H1 (cell line): ENCODE data around the gene FA2H. TPM values are rescaled to one million over a fixed set of nuclear protein-coding genes. Genes with fewer than 3 reads are reported as not detected.
A peak's percentile ranks its signal among the peaks of the same experiment; 100 is the strongest.

Experiments
- CHD7 ChIP-seq: fragments of 300-600 bp; sonication (generic); IDR thresholded peaks from 2 replicates; pipeline ENCODE4 v1.7.1; 2012; ENCODE audit warnings: low read length, moderate library complexity, mild to moderate bottlenecking, inconsistent platforms; ENCODE audit not compliant: insufficient replicate concordance
- KDM1A ChIP-seq: fragments of 200-600, 300-600 bp; sonication (generic); IDR thresholded peaks from 2 replicates; pipeline ENCODE4 v1.7.1; 2016; ENCODE audit warnings: mild to moderate bottlenecking, low read length, borderline replicate concordance
- POLR2AphosphoS5 ChIP-seq: IDR thresholded peaks from 2 replicates; pipeline ENCODE4 v1.6.1; 2011; ENCODE audit warnings: low read depth, low read length
- RBBP5 ChIP-seq: IDR thresholded peaks from 2 replicates; pipeline ENCODE4 v1.7.1; 2012; ENCODE audit warnings: low read depth, mild to moderate bottlenecking, inconsistent platforms, low read length, moderate library complexity, borderline replicate concordance
- TEAD4 ChIP-seq: IDR thresholded peaks from 2 replicates; pipeline ENCODE4 v1.6.1; 2012; ENCODE audit warnings: low read depth, low read length, inconsistent platforms, mixed read lengths
- polyA plus RNA-seq, 7 experiments: library from polyadenylated mRNA; depleted of rRNA in 3 of 7; stranded (reverse) in 5 of 7; unstranded in 2 of 7; fragments of >200 nt in 5 of 7; fragments of 200-250 nt in 2 of 7; gene quantifications; 1 replicate in 5 of 7; 2 replicates in 1 of 7; 4 replicates in 1 of 7; pipeline versions ENCODE4 v1.2.1 to v1.2.3, GENCODE V29; 2011 to 2013; ENCODE audit warnings: missing spikeins in 2 of 7, mixed read lengths in 2 of 7
- total RNA-seq: library from RNA; stranded (reverse); fragmentation: NEBNext Ultra II Directional; extraction: Animal tissue kit (Norgen Biotek cat#: 25700); gene quantifications from 2 replicates; pipeline ENCODE4 v1.2.1, GENCODE V29; 2021

FA2H gene
- total and polyA plus RNA-seq, 2 of the 8 experiments (the other 6 are each of a cell fraction or from before 2014, with no cell fraction given), result 2.1 to 2.5 TPM

GRCh38 chr16:74752258-74752657 is 22.4 kb downstream of the FA2H start (continued):
- TF ChIP-seq CHD7 (no peak), RBBP5 (no peak), POLR2AphosphoS5 (no peak), KDM1A (peak; percentile 75; the same call in 1 of the 2 replicates), TEAD4 (0 out of 2 replicates have a peak, but pooled peaks have one; percentile 17)
